K562 (cell line): Measurements from ENCODE around the gene PAQR8. TPM values are rescaled to one million over a fixed set of nuclear protein-coding genes. Genes with fewer than 3 reads are reported as not detected.

Experiments used
- CBFA2T2 ChIP-seq: fragments of 450-650 bp; conservative IDR thresholded peaks from 2 replicates; pipeline ENCODE4 v1.6.1; 2017; ENCODE audit warnings: mild to moderate bottlenecking
- DMBX1 ChIP-seq: fragments of 250-450 bp; sonication (Bioruptor Pico); IDR thresholded peaks from 2 replicates; pipeline ENCODE4 v1.8.0; 2022; ENCODE audit warnings: inconsistent platforms, mild to moderate bottlenecking, moderate library complexity, borderline replicate concordance
- ELF4 ChIP-seq: fragments of 450-650 bp; formaldehyde crosslinking; IDR thresholded peaks from 2 replicates; pipeline ENCODE4 v1.4.0; 2022; ENCODE audit warnings: missing genetic modification characterization
- FOXK2 ChIP-seq, 2 experiments: fragments of 450-650 bp; IDR thresholded peaks in 1 of 2; conservative IDR thresholded peaks in 1 of 2; 2 replicates each; pipeline ENCODE4 v1.6.1; 2016; ENCODE audit warnings: low read depth in 2 of 2, mild to moderate bottlenecking in 1 of 2
- GTF2F1 ChIP-seq: IDR thresholded peaks from 2 replicates; pipeline ENCODE4 v1.6.1; 2011; ENCODE audit warnings: low read depth, low read length, improper control_type of control experiment
- JUN ChIP-seq, 2 experiments: sonication (generic) in 1 of 2; formaldehyde crosslinking in 1 of 2; IDR thresholded peaks; 2 replicates each; pipeline versions ENCODE4 v1.6.1 to v1.8.0; 2012 to 2022; ENCODE audit warnings: borderline replicate concordance in 2 of 2, mild to moderate bottlenecking in 2 of 2, improper control_type of control experiment in 1 of 2, low read depth in 1 of 2, low read length in 1 of 2, missing genetic modification reagents in 1 of 2
- KDM1A ChIP-seq, 2 experiments: fragments of 450-650 bp; IDR thresholded peaks; 2 replicates each; pipeline ENCODE4 v1.6.1; 2016; ENCODE audit warnings: mild to moderate bottlenecking in 2 of 2
- KDM4B ChIP-seq, 2 experiments: fragments of 450-650 bp in 1 of 2; sonication (generic) in 1 of 2; IDR thresholded peaks; 2 replicates each; pipeline ENCODE4 v1.6.1; 2016 to 2017; ENCODE audit warnings: borderline replicate concordance in 2 of 2, antibody characterized with exemption in 1 of 2, low read depth in 1 of 2, mild to moderate bottlenecking in 1 of 2
- MAZ ChIP-seq, 2 experiments: fragments of 450-650 bp in 1 of 2; sonication (generic) in 1 of 2; formaldehyde crosslinking; IDR thresholded peaks in 1 of 2; conservative IDR thresholded peaks in 1 of 2; 2 replicates each; pipeline versions ENCODE4 v1.4.0 to v1.5.0; 2020; ENCODE audit warnings: mild to moderate bottlenecking in 1 of 2, missing genetic modification reagents in 1 of 2
- PCBP2 ChIP-seq: fragments of 200-400 bp; formaldehyde crosslinking; IDR thresholded peaks from 2 replicates; pipeline ENCODE4 v1.6.1; 2018; ENCODE audit warnings: low read length, low read depth, mild to moderate bottlenecking, moderate library complexity; ENCODE audit not compliant: poor library complexity, severe bottlenecking
- PHF8 ChIP-seq: fragments of 200-600 bp; sonication (generic); IDR thresholded peaks from 2 replicates; pipeline ENCODE4 v1.6.1; 2012; ENCODE audit warnings: mixed run types, mild to moderate bottlenecking, inconsistent platforms, low read length, moderate library complexity, borderline replicate concordance
- POLR2G ChIP-seq: fragments of 200-400 bp; formaldehyde crosslinking; IDR thresholded peaks from 2 replicates; pipeline ENCODE4 v1.6.1; 2017; ENCODE audit warnings: low read depth, mild to moderate bottlenecking, antibody characterized with exemption, low read length, moderate library complexity
- PRMT5 ChIP-seq: sonication (generic); formaldehyde crosslinking; IDR thresholded peaks from 2 replicates; pipeline ENCODE4 v1.5.0; 2020; ENCODE audit warnings: missing genetic modification reagents
- RB1 ChIP-seq: fragments of 450-650 bp; IDR thresholded peaks from 2 replicates; pipeline ENCODE4 v1.6.1; 2017; ENCODE audit warnings: low read depth, mild to moderate bottlenecking
- RFX7 ChIP-seq: fragments of 250-450 bp; sonication (Bioruptor Pico); IDR thresholded peaks from 2 replicates; pipeline ENCODE4 v1.5.1; 2021; ENCODE audit warnings: mild to moderate bottlenecking
- ZBTB2 ChIP-seq: fragments of 450-650 bp; IDR thresholded peaks from 2 replicates; pipeline ENCODE4 v1.6.1; 2016; ENCODE audit warnings: antibody characterized with exemption
- ZBTB34 ChIP-seq: fragments of 250-450 bp; sonication (Bioruptor Pico); IDR thresholded peaks from 2 replicates; pipeline ENCODE4 v1.8.0; 2021; ENCODE audit warnings: mild to moderate bottlenecking, moderate library complexity
- ZNF324 ChIP-seq: fragments of 250-450 bp; sonication (Bioruptor Pico); IDR thresholded peaks from 2 replicates; pipeline ENCODE4 v1.4.0; 2020; ENCODE audit warnings: mild to moderate bottlenecking
- ZNF507 ChIP-seq: conservative IDR thresholded peaks from 2 replicates; pipeline ENCODE4 v1.6.1; 2017; ENCODE audit warnings: missing genetic modification characterization, missing compliant biosample characterization
- ZNF583 ChIP-seq: fragments of 250-450 bp; sonication (Bioruptor Pico); IDR thresholded peaks from 2 replicates; pipeline ENCODE4 v1.4.0; 2020
- ZNF717 ChIP-seq: fragments of 250-450 bp; sonication (Bioruptor Pico); IDR thresholded peaks from 2 replicates; pipeline ENCODE4 v1.5.0; 2021
- ZNF766 ChIP-seq: fragments of 200-800 bp; sonication (Bioruptor generic); conservative IDR thresholded peaks from 2 replicates; pipeline ENCODE4 v1.6.1; 2016; ENCODE audit warnings: missing genetic modification characterization, missing compliant biosample characterization
- ZSCAN32 ChIP-seq: fragments of 450-650 bp; formaldehyde crosslinking; IDR thresholded peaks from 2 replicates; pipeline ENCODE4 v1.4.0; 2020; ENCODE audit warnings: mild to moderate bottlenecking, moderate library complexity
- polyA plus RNA-seq, 8 experiments: library from polyadenylated mRNA; depleted of rRNA in 4 of 8; stranded (reverse) in 5 of 8; unstranded in 3 of 8; fragments of >200 nt; fragmentation: Nextera tagmentation in 2 of 8; fragmentation: Illumina TruSeq in 1 of 8; extraction: Ambion mirVana in 2 of 8; extraction: Trizol in 1 of 8; gene quantifications; 2 replicates each; pipeline versions ENCODE4 v1.2.1 to v1.2.3, GENCODE V29; 2011 to 2014; ENCODE audit warnings: inconsistent platforms in 1 of 8, missing spikeins in 1 of 8
- total RNA-seq, 7 experiments: library from RNA; depleted of rRNA in 6 of 7; stranded (reverse); fragments of >200 nt in 6 of 7; fragmentation: Illumina TruSeq in 2 of 7; extraction: Trizol in 2 of 7; gene quantifications; 2 replicates each; pipeline versions ENCODE4 v1.2.1 to v1.2.3, GENCODE V29; 2011 to 2021; ENCODE audit warnings: low replicate concordance in 1 of 7
- TF ChIP-seq, protein P1 (sequence below), 3 experiments: IDR thresholded peaks in 2 of 3; conservative IDR thresholded peaks in 1 of 3; 2 replicates each; pipeline ENCODE4 v1.5.1; 2011 to 2012; ENCODE audit warnings: low read length in 3 of 3, mild to moderate bottlenecking in 3 of 3, control low read depth in 2 of 3, improper control_type of control experiment in 1 of 3, inconsistent platforms in 1 of 3, low read depth in 1 of 3, mixed read lengths in 1 of 3, moderate library complexity in 1 of 3; ENCODE audit not compliant: insufficient read depth in 2 of 3

The PAQR8 gene
- total and polyA plus RNA-seq, 9 of the 15 experiments (the other 6 are each of a cell fraction or from before 2014, with no cell fraction given): 1.4 to 10.2 (median 3.5) TPM

DNA sequence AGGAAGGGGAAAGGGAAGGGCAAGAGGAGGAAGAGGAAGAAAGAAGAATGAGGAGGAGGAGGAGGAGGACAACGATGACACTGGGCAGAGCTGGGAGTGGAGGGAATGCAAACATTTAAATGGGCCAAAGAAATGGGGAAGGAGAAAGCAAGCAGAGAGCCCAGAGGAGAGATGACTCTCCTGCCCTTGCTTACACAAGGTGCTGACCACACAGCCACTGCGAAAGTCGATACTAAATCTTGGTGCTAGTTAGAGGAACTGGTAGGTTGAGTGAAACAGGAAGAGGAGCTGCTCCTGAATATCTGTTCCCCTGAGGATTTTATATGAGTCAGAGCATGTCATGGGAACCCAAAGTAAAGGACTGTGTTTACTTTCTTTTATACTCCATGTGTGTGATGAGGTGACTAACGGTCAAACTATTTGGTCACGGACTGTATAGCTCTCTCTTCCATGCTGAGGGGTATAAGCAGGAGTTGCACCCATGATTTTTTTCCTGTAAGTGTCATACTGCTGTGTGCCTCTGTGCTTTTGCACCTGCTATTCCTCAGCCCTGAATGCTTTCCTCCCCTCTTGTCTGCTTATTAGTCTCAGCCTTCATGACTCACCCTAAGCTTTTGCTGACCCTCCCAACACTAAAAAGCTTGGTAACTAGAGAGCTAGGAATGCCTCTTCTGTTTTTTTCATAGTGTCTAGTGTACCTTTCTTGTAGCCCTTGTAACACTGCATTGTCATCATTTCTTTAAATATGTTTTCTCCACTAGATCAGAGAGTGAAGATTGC lies 9.5 kb upstream of the PAQR8 start (continued):
- TF ChIP-seq, protein P1, sequence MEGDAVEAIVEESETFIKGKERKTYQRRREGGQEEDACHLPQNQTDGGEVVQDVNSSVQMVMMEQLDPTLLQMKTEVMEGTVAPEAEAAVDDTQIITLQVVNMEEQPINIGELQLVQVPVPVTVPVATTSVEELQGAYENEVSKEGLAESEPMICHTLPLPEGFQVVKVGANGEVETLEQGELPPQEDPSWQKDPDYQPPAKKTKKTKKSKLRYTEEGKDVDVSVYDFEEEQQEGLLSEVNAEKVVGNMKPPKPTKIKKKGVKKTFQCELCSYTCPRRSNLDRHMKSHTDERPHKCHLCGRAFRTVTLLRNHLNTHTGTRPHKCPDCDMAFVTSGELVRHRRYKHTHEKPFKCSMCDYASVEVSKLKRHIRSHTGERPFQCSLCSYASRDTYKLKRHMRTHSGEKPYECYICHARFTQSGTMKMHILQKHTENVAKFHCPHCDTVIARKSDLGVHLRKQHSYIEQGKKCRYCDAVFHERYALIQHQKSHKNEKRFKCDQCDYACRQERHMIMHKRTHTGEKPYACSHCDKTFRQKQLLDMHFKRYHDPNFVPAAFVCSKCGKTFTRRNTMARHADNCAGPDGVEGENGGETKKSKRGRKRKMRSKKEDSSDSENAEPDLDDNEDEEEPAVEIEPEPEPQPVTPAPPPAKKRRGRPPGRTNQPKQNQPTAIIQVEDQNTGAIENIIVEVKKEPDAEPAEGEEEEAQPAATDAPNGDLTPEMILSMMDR (IDR thresholded peaks at IDR 0.05 in 2 of 3, conservative IDR thresholded peaks at IDR 0.05 in 1 of 3; ENCODE audit: insufficient read depth in 2 of 3, low read depth in 1 of 3, low read length in 3 of 3): no peak
- TF ChIP-seq ZSCAN32 (CRISPR knock-in tag): no peak
- peak; percentile 84 to 91 for TF ChIP-seq FOXK2 (conservative IDR thresholded peaks at IDR 0.05 in 1 of 2, IDR thresholded peaks at IDR 0.05 in 1 of 2; ENCODE audit: low read depth in 2 of 2)
- no peak for TF ChIP-seq GTF2F1
- no peak for TF ChIP-seq RFX7 (CRISPR knock-in tag)
- 0 out of 2 replicates have a peak, but pooled peaks have one; percentile 23 for TF ChIP-seq JUN (IDR thresholded peaks at IDR 0.05; ENCODE audit: borderline replicate concordance, low read depth, low read length)
- TF ChIP-seq JUN (CRISPR knock-in tag; IDR thresholded peaks at IDR 0.05; ENCODE audit: borderline replicate concordance): no peak
- TF ChIP-seq POLR2G: no peak
- TF ChIP-seq ELF4 (CRISPR knock-in tag): no peak
- no peak for TF ChIP-seq ZBTB2
- TF ChIP-seq ZNF507 (tag): no peak
- no peak for TF ChIP-seq MAZ (CRISPR knock-in tag; conservative IDR thresholded peaks at IDR 0.05 in 1 of 2, IDR thresholded peaks at IDR 0.05 in 1 of 2)
- no peak for TF ChIP-seq ZNF766
- no peak for TF ChIP-seq KDM4B (IDR thresholded peaks at IDR 0.05; ENCODE audit: borderline replicate concordance in 2 of 2, low read depth in 1 of 2)
- TF ChIP-seq CBFA2T2: no peak; the same call in 1 of the 2 replicates
- TF ChIP-seq DMBX1: no peak
- TF ChIP-seq KDM1A (IDR thresholded peaks at IDR 0.05): 0 out of 4 replicates have a peak, but pooled peaks of 1 of the 2 experiments have one; percentile 17
- TF ChIP-seq ZNF717 (CRISPR knock-in tag): no peak
- TF ChIP-seq PRMT5 (CRISPR knock-in tag): no peak
- TF ChIP-seq PHF8: no peak; the same call in 1 of the 2 replicates
- TF ChIP-seq ZNF583 (CRISPR knock-in tag): no peak
- TF ChIP-seq PCBP2: no peak
- TF ChIP-seq RB1: no peak
- no peak for TF ChIP-seq ZNF324 (CRISPR knock-in tag)
- no peak for TF ChIP-seq ZBTB34
